Stimulated activated CD8-positive, alpha-beta memory T cell treated with anti-CD3 and anti-CD28 coated beads, Interleukin-4, amount 100 ng/mL, for 1 hour (primary cell): ENCODE data around the gene METTL25B.

Experiments
- DNase-seq, 2 donors: peaks; one replicate each; pipeline ENCODE4 v3.0.0-alpha.2; 2020; ENCODE audit warnings: low read depth in 2 of 2, low spot score in 1 of 2

The METTL25B gene

GRCh38 chr1:156727926-156728598 is at the start of gene METTL25B:
TSS of gene METTL25B (plus strand) at chr1:156728469. CDS start at chr1:156729105, 636 bp downstream.
- DNase-seq, result peak in 1 of 2 donors; percentile 51

GRCh38 chr1:156680056-156680455 is 48.2 kb upstream of the METTL25B start:
- no peak for DNase-seq

- DNase-seq, result no peak
These were observed 46.9 kb upstream of the METTL25B start for GRCh38 chr1:156681196-156681960.

- DNase-seq, result no peak
These were observed 45.9 kb upstream of the METTL25B start for GRCh38 chr1:156682166-156682890.

- no peak for DNase-seq
These were observed 44.0 kb upstream of the METTL25B start for GRCh38 chr1:156684227-156684782.

GRCh38 chr1:156689035-156689952 is 39.0 kb upstream of the METTL25B start:
- peak; percentile 33 to 53 for DNase-seq

- DNase-seq, result no peak
These were observed 38.2 kb upstream of the METTL25B start for GRCh38 chr1:156689953-156690674.

GRCh38 chr1:156690675-156691036 is 37.6 kb upstream of the METTL25B start:
- DNase-seq, result no peak

GRCh38 chr1:156691191-156691590 is 37.1 kb upstream of the METTL25B start:
- DNase-seq, result no peak

GRCh38 chr1:156691665-156692440 is 36.4 kb upstream of the METTL25B start:
- no peak for DNase-seq

- no peak for DNase-seq
These were observed 35.8 kb upstream of the METTL25B start for GRCh38 chr1:156692441-156692924.

- no peak for DNase-seq
These were observed 35.1 kb upstream of the METTL25B start for GRCh38 chr1:156692925-156693847.

- DNase-seq, result no peak
These were observed 34.2 kb upstream of the METTL25B start for GRCh38 chr1:156693848-156694689.

GRCh38 chr1:156694690-156694962 is 33.6 kb upstream of the METTL25B start:
- DNase-seq, result no peak

GRCh38 chr1:156696755-156697154 is 31.5 kb upstream of the METTL25B start:
- no peak for DNase-seq

GRCh38 chr1:156697481-156697880 is 30.8 kb upstream of the METTL25B start:
- no peak for DNase-seq

- DNase-seq, result no peak
These were observed 29.3 kb upstream of the METTL25B start for GRCh38 chr1:156698995-156699394.
